GM19324 (cell line): ENCODE data around the gene RPP30.

Source experiments
- ATAC-seq: cut with Tn5 transposase; IDR thresholded peaks from one replicate; pipeline ENCODE4 v1.9.1; 2021; ENCODE audit warnings: mild to moderate bottlenecking, moderate library complexity; ENCODE audit not compliant: unreplicated experiment, low FRiP score

The RPP30 gene

DNA sequence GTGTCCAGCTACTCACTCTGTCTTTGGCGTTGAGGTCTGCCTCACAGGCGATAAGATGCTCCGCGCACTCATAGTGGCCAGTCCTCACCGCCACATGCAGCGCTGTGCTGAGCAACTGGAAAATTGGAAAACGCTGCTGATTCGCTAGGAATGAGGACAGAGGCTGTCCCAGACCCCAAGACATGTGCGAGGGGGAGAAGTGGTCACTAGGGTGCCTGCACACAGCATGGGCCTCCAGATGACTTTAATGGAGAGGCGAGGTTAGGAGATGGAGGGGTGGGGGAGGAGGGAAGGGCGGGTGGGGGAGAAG is 43.9 kb downstream of the RPP30 start:
- no peak for ATAC-seq

DNA sequence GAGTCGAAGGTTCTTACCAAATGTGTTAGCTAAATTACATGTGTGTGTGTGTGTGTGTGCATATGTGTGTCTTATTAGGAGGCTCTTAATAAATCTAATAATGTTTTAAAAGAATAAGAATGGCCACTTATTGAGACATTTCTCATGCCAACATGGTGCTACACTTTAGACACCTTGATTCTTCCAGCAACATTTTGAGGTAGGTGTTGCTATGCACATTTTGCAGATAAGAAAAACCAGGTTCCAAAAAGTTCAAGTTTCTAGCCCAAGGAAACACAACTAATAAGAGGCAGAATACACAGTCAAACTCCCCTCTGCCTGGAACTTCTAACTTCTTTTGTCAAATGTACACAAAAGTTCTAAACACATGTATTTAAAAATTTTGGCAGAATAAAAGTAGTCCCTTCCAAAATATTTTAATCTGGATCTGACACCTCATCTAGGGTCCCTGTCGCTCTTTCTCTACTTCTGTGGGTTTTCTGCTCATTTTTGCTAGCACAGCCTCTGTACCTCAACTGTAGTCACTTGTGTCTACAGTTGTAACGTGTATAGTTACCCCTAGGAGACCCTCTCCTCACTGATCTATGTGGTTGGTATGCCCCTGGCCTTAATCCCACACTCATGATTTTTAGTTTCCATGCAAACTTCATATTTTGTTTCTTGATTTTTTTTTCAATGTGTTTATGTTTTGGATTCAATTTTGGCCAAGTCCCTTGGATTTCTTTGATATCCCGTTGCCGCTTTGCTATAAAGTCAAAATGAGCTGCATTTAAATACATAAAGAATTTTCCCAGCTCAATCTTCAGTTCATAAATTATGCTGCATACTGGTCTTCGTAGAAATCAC is 44.8 kb downstream of the RPP30 start:
- no peak for ATAC-seq

DNA sequence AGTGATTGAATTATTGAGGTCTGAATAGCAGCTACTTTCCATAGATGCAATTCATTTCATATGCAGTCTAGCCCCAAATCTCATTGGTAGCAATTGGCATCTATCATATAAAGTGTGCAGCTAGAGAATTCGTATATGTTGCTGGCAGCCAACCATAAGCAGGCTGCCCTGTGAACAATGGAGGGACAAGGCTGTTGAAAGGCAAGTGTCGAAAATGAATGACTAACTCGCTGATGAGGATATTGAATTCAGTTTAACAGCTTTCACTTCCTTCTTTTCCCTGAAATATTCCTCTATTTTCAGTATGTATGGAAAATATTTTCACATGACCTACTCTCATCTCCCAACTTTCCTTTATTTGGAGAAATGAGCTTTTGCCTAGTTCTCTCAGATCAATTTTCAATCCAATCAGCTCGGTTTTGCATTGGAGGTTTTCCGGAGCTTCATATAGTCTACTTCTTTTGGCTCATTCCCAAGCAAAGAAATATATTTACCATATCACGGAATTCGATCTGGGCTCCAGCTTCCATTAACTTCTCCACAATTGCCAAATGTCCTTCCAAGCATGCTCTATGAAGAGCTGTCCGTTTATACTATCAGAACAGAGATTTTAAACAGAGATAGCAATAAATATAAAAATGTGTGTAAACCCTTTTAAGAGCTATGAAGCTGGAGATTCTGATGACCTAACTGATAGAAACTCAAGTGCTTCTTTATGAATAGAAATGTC is 45.6 kb downstream of the RPP30 start:
- no peak for ATAC-seq

DNA sequence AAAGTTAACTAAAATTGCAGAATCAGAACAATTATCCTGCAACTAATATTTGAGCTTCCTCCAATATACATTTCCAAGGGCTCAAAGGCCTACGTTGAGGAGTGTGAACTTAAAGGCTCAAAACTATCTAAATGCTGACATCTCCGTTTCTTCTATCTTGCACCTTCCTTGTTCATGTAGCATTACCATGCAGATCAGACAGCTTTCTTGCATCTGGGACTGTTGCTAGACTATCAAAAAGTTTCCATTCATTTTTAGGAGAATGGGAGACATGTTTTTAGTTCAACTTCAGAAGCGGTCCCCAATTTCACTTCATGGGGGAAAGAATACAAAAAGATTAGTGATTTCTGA is 46.2 kb downstream of the RPP30 start:
- no peak for ATAC-seq

DNA sequence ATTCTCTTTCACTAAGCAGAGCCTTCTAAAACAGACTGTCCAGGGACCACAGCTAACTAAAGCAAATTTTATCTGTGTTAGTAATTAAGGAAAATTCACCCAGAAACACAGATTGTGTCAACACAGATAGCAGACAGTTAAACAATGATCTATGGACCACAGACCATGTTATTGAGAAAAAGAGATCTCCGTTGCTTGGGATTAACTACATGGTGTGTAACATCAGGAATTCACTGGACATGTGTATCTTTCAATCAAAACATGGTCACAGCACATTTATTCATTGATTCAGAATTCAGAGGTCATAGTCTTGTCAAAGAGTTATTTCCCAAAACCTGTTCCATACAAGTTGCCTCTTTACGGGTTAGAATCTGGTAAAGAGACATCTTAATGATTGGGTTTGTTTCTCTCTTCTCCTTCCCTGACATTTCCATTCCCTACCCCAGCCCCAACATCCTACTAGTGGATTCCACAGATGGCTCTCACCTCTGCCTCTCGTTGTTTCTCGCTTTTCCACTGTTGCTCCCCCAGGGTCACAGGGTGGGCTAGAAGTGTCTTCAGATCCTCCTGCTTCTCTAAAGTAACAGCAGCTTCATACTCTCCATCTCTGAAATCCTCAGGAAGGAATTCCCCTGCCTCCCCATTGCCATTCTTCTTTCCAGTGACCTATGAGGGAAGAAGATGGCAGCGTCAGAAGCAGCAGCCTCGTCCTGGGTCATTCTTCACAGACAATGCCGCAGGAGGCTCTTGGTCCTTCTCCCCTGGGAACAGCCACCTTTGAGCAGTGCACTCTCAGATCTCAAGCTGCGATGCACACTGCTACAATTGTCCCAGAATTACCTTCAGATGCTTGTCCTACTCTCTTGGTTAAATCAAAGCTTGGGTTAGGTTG is 48.2 kb downstream of the RPP30 start:
- no peak for ATAC-seq

DNA sequence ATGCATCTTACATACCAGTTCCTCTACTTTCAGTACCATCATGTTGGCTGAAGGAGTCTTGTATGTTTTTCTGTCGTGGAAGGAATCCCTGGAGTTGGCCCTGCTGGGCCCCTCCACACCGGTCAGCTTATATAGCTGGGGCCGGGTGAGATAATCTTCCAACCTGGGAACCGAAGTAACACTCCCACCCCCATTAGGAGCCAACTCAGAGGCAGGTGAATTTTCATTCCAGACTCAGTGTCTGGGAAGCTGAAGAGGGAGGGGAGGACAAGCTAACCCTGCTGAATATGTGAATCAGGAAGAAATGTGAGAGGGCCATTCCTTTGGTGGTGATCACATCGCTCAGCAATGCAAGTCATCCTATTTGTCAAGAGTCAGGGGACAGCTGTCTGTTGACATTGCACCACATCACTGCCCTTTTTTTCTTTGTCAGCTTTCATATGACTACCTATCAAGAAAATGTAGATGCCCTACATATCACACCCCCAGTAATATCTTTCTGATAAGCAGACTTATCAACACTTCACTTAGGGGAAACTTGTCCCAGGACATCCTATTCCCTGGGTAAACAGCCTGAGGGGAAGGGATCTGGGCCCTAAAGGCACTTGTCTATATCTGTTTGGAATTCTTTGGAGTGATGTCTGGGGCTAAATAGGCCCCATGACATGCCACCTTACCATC is 49.4 kb downstream of the RPP30 start, which contains the start of gene ANKRD1:
TSS of gene ANKRD1 (minus strand) at position 102 of the 681 bp plus-strand sequence. CDS start at position 42, 60 bp downstream.
- ATAC-seq = no peak

DNA sequence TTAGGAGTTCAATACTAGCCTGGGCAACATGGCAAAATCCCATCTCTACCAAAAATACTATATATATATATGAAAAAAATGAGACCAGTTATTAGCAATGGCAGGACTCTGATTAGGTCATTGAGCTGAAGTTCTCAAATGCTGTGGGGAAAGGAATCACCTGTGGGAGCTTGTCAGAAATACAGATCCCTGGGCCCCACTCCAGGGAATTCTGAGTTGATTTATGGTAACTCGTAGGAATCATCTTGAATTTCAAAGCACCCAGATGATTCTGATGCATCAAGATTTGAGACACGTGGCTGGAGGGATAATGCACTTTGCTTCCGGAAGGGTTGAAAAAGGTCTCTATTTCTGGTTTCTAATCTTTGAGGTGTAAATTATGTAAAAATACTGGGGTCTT is 50.1 kb downstream of the RPP30 start:
- no peak for ATAC-seq

DNA sequence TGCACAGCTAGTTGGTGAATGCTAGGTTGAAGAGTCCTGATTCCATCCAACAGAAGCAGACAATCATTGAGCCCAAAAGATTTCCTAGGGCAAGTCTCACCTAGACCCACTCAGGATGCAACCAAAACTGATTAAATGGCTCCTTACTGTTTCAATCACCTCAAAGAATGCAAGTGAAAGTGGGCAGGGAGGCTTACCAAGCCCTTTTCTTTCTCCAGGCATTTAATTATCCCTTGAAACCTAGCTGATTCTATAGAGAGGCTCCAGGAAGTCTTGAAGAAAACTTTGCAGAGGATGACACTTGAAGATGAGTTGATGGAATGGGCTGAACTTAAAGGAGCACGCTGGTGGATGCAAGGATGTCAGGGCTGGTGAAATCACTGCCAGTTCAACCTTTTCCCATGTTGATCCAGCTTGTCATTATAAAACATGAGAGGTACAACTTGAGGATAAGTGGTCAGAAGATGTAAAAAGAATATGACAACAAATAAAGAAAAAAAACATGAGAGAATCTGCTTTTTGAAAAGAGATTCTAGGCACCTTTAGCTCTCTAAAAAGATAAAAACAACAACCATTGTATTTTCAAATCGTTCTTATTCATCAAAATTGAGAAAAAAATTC is 51.4 kb downstream of the RPP30 start:
- no peak for ATAC-seq

DNA sequence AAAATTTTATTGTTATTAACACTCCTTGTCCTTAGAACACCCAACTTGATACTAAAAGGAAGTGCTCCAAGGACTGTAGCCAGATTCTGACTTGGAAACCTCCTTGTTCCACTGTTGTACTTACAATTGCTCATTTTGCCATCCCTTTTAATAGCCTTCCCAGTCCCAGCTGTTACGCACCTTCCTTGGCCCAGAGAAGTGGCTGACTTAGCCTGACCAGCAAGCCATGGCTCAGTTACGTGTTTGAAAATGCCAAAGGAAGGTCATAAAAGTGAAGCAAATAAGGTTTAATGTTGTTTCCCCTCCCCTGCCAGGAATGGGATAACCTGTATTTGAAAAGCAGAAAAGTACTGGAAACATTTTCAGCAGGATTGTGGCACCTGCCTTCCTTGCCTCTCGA is 52.8 kb downstream of the RPP30 start:
- ATAC-seq = no peak

DNA sequence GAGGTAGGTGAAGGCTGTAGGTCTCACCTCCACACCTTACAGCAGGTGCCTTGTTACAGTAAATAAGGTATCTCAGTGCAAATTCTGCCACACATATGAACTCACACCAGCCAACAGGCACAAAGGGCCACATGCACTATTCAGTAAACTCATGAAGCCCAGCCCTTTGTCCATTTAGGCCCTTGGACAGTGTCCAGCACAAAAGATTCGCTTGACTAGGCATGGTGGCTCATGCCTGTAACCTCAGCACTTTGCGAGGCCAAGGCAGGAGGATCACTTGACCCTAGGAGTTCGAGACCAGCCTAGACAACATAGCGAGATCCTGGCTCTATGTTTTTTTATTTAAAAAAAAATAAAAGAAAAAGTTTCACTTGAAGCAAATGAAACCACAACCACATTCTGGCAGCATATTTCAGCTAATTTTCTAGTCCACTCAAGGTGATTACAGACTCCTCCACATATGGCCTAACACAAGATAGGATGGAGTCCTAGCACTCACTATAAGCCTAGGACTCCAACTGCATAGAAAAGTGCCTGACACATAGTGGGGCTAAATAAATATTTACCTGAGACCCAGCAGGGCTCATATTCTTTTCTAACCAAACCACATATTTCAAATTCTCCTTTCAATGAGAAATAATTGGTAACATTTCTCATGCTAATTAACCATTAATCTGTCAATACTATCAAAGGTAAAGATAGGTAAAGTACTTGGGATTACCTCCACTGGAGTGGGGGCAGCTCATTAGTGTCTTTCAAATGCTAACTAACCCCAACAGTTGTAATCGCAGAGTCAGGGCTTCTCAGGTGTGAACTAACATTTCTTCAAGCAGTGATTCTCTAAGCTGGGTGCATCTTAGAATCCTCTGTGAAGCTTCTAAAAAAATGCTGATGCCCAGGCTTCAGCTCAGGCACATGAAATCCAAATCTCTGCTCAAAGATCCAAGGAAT is 53.6 kb downstream of the RPP30 start:
- no peak for ATAC-seq

DNA sequence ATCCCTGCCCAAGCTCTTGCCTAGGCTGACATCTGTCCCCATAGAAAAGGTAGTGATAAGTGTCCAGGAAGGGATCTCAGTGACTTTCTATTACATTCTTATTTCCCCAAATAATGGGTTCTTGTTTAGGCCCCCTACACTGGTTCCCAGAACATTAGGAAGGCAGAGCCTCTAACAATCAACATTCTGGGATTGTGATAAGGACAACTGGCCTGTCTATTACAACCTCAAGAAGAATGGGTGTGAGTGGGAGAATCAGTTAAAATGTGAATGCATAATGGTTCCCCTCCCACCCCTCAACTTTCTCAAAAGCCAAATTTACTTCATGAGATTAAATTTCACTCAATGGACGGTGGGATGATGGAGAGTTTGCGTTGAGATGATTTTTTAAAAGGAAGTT is 55.5 kb downstream of the RPP30 start:
- ATAC-seq = no peak

DNA sequence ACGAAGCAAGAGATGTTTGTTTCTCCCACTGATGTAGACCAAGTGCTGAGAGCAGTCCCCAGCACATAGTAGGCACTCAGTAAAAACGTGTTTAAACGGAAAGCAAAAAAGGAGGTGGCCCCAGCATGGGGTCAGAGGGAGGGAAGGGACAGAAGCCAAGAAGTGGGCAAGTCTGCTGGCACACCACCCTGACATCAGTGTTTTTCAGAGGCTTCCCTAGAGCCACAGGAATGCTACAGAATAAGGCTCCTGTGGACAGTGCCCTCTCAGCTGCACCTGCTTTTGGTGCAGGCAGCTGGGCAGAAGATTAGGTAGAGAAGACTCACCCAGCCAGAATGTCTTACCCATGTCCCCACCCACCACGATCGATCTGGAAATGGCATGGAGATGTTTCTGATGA is 57.4 kb downstream of the RPP30 start:
- ATAC-seq = no peak

DNA sequence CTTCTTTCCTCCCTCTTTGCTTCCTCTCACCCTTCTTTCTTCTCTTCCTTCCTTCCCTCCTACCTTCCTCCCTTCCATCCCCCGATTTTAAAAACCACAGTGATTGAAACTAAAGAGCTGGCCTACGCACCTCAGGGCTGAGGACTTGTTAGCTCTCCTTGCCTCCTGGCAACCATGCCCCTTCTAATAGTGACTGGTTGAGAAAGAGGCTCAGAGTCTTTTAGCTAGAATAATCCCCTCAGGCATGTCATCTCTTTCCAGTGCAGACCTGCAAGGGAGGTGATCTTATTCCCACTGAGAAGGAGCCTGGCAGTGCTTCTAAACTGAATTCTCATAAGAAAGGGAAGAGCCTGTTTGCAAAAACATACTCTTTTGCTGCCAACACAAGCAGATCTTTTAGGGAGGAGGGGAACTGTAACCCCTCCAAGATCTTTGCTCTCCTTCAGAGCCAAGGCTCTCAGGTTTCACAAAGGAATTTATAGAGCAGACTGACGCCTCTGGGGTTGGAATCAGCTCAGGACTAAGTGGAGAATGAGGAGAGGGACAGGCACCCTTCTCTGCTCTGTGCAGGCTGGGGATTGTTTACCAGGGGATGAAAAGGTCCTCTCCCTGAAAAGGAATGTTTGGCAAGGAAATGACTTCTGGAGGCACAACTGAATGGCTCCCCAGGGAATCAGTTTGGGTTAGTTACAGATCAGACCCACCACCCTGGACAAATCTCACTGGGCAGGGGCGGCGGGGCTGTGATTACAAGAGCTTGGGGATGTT is 58.5 kb downstream of the RPP30 start:
- ATAC-seq = no peak

DNA sequence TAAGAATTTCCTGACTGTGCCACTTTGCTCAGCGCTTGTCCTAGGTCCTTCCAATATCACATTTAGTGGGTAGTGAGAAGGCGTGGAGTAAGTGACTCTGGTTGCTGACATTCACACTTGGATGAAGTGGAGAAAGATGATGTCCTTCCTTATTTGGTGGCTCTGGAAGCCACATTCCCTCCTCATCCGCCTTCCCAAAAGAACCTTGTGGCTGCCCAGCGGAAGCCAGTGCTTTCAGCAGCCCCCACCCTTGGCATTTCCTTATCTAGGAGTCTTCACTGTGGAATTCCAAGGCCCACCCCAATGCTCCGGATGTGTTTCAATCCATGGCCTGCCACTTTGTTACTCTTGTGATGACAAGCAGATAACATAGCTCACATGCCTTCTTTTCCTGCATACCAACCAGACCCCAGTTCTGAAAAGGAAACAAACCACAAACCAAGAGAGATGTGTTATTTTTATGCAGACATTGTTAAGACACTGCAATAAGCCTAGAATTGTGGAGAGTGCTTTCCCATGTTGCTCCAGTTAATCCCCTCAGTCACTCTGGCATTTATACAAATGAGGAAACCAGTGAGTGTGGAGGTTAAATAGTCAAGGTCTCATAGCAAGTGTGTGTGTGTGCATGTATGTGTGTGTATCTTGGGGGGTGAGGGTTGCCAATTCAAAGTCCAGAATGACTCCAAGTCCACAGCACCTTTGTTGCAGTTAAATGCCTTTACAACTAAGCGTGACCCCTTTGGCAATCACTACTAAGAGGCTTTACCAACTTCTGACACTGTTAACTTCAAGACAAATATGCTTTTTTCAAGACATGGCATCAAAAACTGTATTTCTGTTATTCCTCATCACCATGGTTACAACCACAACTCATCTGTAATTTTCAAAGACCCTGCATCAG is 59.4 kb downstream of the RPP30 start:
- ATAC-seq = no peak

DNA sequence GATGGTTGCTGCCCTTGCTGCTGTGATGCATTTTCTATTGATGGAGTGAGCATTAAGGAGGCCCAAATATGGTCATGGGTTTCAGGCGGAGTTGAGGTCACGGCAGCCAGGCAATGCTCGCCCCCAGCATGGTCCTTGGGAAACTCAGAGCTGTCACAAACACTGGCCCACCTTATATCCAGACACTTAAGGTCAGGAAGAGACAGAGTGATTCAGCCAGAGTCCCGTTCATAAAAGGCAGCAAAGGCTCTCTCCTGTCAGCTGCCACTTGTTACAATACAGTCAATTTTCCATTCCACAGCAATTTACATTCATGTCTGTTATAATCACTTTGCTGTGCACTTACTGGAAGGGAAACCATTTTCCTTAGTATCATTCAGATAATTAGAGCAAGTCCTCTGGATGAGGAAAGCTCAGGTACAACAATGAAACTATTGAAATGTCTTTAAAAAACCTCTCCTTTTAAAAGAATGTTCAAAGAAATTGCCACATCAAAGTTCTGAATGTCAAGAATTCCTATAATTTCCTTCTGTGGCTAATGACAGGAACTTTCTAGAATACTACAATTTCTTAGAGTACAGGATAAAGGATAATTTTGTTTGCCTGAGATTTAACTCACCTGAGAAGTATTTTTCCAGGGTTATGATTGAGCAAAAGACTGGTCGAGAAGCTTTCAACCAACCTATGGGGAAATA is 64.0 kb downstream of the RPP30 start:
- ATAC-seq = no peak

DNA sequence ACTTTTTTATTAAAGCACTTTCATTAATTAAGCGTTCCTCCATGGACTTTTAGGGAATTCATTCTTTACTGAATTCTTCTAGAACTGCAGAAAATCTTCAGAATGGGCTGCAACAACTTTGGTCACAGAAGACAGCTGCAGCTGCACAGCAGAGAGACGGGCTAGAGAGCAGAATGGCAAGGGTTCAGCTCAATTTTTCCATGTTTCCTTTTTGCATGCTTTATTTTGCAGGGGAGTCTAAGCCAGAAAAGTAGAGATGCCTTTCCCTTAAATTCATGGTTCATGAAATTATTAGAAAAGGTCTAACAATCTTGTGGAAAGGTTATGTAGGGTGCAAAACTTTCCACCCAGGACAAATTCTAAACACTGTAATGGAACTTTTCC is 64.5 kb downstream of the RPP30 start:
- ATAC-seq = no peak
